SK-N-SH treated with all-trans-retinoic acid at 6 μM for 48 hours (cell line): ENCODE measurements around the gene FCGBP.

Source experiments
- ATAC-seq: fragments of 200-7000 bp; cut with Tn5 transposase; 3 replicates; pipeline ENCODE4 v1.9.1; 2020; ENCODE audit warnings: mild to moderate bottlenecking, moderate library complexity
- ARNTL ChIP-seq: fragments of 450-650 bp; formaldehyde crosslinking; IDR thresholded peaks from 2 replicates; pipeline ENCODE4 v1.5.0; 2020; ENCODE audit warnings: low read depth, mild to moderate bottlenecking, moderate library complexity, borderline replicate concordance
- CSDC2 ChIP-seq: fragments of 250-450 bp; sonication (Bioruptor Pico); IDR thresholded peaks from 2 replicates; pipeline ENCODE4 v1.5.0; 2020; ENCODE audit warnings: mild to moderate bottlenecking, moderate library complexity
- GLIS3 ChIP-seq: fragments of 250-450 bp; sonication (Bioruptor Pico); IDR thresholded peaks from 2 replicates; pipeline ENCODE4 v1.5.0; 2020; ENCODE audit warnings: mild to moderate bottlenecking, moderate library complexity
- ISL1 ChIP-seq: fragments of 250-450 bp; sonication (Bioruptor Pico); IDR thresholded peaks from 2 replicates; pipeline ENCODE4 v2.1.2; 2022; ENCODE audit warnings: mild to moderate bottlenecking, moderate library complexity
- OSR1 ChIP-seq: fragments of 250-450 bp; sonication (Bioruptor Pico); IDR thresholded peaks from 2 replicates; pipeline ENCODE4 v1.8.0; 2022; ENCODE audit warnings: moderate library complexity, mild to moderate bottlenecking, inconsistent platforms
- RARB ChIP-seq: fragments of 250-450 bp; sonication (Bioruptor Pico); IDR thresholded peaks from 2 replicates; pipeline ENCODE4 v1.8.0; 2021; ENCODE audit warnings: mild to moderate bottlenecking, moderate library complexity
- TCF4 ChIP-seq: fragments of 250-450 bp; sonication (Bioruptor Pico); IDR thresholded peaks from 2 replicates; pipeline ENCODE4 v1.8.0; 2021; ENCODE audit warnings: mild to moderate bottlenecking, moderate library complexity, borderline replicate concordance
- ZC3H10 ChIP-seq: fragments of 250-450 bp; sonication (Bioruptor Pico); IDR thresholded peaks from 2 replicates; pipeline ENCODE4 v1.5.1; 2021; ENCODE audit warnings: mild to moderate bottlenecking, moderate library complexity
- ZFP30 ChIP-seq: fragments of 450-650 bp; formaldehyde crosslinking; IDR thresholded peaks from 2 replicates; pipeline ENCODE4 v1.5.0; 2022; ENCODE audit warnings: mild to moderate bottlenecking, moderate library complexity
- ZNF70 ChIP-seq: fragments of 450-650 bp; formaldehyde crosslinking; IDR thresholded peaks from 2 replicates; pipeline ENCODE4 v1.5.0; 2020; ENCODE audit warnings: mild to moderate bottlenecking, moderate library complexity
- ZNF8 ChIP-seq: fragments of 450-650 bp; formaldehyde crosslinking; IDR thresholded peaks from 2 replicates; pipeline ENCODE4 v1.5.0; 2020; ENCODE audit warnings: mild to moderate bottlenecking, moderate library complexity
- TF ChIP-seq, protein P1 (sequence below): fragments of 250-450 bp; sonication (Bioruptor Pico); IDR thresholded peaks from 2 replicates; pipeline ENCODE4 v1.8.0; 2020; ENCODE audit warnings: mild to moderate bottlenecking, moderate library complexity, borderline replicate concordance
- TF ChIP-seq, protein P2 (sequence below): fragments of 250-450 bp; sonication (Bioruptor Pico); IDR thresholded peaks from 2 replicates; pipeline ENCODE4 v1.5.1; 2020; ENCODE audit warnings: low read depth, mild to moderate bottlenecking, moderate library complexity
- TF ChIP-seq, protein P3 (sequence below): fragments of 250-450 bp; sonication (Bioruptor Pico); IDR thresholded peaks from 2 replicates; pipeline ENCODE4 v1.8.0; 2021; ENCODE audit warnings: low read depth, mild to moderate bottlenecking, moderate library complexity, borderline replicate concordance
- TF ChIP-seq, protein P4 (sequence below): fragments of 250-450 bp; sonication (Bioruptor Pico); IDR thresholded peaks from 2 replicates; pipeline ENCODE4 v1.5.0; 2020; ENCODE audit warnings: mild to moderate bottlenecking, moderate library complexity

The FCGBP gene

DNA sequence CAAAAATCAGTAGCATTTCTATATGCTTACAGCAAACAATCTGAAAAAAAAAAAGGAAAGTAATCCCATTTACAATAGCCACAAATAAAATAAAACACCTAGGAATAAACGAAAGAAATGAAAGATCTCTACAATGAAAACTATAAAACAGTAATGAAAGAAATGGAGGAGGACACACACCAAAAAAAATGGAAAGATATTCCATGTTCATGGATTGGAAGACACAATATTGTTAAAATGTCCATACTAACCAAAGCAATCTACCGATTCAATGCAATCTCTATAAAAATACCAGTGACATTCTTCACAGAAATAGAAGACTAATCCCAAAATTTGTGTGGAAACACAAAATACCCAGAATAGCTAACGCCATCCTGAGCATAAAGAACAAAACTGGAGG, 4.7 kb downstream of the FCGBP start (continued):
- no peak for TF ChIP-seq ZC3H10 (CRISPR knock-in tag)
- TF ChIP-seq ZNF8 (CRISPR knock-in tag): no peak

DNA sequence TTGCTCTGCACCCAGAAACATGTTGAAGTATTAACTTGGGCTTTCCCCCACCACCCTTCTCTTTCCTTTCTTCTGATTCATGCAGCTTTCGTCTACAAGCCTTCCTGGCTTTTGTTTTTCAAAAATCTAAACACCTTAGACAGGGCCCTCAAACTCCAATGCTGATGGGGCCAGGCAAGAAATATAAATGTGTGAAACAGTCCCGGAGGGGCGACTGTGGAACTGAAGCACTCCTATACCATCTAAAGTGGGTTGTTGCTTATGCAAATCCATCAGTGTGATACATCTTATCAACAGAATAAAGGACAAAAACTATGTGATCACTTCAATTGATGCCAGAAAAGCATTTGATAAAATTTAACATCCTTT, 6.1 kb downstream of the FCGBP start:
- TF ChIP-seq, protein P1, sequence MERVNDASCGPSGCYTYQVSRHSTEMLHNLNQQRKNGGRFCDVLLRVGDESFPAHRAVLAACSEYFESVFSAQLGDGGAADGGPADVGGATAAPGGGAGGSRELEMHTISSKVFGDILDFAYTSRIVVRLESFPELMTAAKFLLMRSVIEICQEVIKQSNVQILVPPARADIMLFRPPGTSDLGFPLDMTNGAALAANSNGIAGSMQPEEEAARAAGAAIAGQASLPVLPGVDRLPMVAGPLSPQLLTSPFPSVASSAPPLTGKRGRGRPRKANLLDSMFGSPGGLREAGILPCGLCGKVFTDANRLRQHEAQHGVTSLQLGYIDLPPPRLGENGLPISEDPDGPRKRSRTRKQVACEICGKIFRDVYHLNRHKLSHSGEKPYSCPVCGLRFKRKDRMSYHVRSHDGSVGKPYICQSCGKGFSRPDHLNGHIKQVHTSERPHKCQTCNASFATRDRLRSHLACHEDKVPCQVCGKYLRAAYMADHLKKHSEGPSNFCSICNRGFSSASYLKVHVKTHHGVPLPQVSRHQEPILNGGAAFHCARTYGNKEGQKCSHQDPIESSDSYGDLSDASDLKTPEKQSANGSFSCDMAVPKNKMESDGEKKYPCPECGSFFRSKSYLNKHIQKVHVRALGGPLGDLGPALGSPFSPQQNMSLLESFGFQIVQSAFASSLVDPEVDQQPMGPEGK (CRISPR knock-in tag): no peak
- no peak for TF ChIP-seq ZC3H10 (CRISPR knock-in tag)
- TF ChIP-seq CSDC2 (CRISPR knock-in tag): no peak
- TF ChIP-seq, protein P2, sequence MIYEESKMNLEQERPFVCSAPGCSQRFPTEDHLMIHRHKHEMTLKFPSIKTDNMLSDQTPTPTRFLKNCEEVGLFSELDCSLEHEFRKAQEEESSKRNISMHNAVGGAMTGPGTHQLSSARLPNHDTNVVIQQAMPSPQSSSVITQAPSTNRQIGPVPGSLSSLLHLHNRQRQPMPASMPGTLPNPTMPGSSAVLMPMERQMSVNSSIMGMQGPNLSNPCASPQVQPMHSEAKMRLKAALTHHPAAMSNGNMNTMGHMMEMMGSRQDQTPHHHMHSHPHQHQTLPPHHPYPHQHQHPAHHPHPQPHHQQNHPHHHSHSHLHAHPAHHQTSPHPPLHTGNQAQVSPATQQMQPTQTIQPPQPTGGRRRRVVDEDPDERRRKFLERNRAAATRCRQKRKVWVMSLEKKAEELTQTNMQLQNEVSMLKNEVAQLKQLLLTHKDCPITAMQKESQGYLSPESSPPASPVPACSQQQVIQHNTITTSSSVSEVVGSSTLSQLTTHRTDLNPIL: no peak
- TF ChIP-seq ZFP30 (CRISPR knock-in tag): no peak
- TF ChIP-seq RARB (CRISPR knock-in tag): no peak

DNA sequence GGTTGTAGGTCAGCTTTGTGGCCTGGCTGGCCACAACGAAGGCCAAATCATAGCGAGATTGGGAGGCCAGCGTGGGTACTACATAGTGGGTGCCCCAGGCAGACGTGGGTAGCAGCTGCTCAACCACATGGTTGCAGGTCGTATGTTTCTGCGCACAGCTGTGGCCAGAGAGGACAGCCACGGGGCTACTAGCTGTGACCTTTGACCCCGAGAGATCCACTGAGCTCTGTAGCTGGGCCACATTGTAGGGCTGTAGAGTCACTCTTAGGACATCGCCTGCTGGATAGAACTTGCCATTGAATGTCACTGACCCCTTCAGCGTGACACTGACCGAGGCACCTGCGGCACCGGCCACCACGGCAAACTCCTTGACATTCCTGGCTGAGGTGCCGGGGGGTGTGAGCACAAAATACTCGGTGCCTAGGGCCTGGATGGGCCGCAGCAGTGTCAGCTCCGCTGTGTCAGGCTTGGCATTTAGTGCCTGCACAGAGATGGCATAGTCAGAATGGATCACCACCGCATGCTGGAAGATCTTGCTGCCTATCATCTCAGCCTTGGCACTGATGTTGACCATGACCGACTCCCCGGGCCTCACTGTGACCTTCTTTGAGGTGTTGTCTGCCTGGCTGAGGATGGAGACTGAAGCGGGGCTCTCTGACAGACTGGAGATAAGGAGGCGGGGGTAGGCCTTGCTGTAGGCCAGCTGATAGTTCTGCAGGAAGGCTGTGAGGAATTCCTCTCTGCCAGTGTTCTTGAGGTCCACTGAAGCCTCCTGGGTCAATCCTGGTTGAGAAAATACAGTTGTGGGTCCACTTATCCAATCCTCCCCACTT, 6.7 kb downstream of the FCGBP start:
- no peak for ATAC-seq
- TF ChIP-seq TCF4 (CRISPR knock-in tag): no peak
- TF ChIP-seq, protein P1 (CRISPR knock-in tag): no peak
- TF ChIP-seq, protein P3, sequence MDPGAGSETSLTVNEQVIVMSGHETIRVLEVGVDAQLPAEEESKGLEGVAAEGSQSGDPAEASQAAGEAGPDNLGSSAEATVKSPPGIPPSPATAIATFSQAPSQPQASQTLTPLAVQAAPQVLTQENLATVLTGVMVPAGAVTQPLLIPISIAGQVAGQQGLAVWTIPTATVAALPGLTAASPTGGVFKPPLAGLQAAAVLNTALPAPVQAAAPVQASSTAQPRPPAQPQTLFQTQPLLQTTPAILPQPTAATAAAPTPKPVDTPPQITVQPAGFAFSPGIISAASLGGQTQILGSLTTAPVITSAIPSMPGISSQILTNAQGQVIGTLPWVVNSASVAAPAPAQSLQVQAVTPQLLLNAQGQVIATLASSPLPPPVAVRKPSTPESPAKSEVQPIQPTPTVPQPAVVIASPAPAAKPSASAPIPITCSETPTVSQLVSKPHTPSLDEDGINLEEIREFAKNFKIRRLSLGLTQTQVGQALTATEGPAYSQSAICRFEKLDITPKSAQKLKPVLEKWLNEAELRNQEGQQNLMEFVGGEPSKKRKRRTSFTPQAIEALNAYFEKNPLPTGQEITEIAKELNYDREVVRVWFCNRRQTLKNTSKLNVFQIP: no peak
- no peak for TF ChIP-seq GLIS3 (CRISPR knock-in tag)
- TF ChIP-seq RARB (CRISPR knock-in tag): no peak
- no peak for TF ChIP-seq ARNTL (CRISPR knock-in tag)
- no peak for TF ChIP-seq ZNF70 (CRISPR knock-in tag)
- no peak for TF ChIP-seq ISL1 (CRISPR knock-in tag)
- TF ChIP-seq OSR1 (CRISPR knock-in tag): no peak
- TF ChIP-seq, protein P4, sequence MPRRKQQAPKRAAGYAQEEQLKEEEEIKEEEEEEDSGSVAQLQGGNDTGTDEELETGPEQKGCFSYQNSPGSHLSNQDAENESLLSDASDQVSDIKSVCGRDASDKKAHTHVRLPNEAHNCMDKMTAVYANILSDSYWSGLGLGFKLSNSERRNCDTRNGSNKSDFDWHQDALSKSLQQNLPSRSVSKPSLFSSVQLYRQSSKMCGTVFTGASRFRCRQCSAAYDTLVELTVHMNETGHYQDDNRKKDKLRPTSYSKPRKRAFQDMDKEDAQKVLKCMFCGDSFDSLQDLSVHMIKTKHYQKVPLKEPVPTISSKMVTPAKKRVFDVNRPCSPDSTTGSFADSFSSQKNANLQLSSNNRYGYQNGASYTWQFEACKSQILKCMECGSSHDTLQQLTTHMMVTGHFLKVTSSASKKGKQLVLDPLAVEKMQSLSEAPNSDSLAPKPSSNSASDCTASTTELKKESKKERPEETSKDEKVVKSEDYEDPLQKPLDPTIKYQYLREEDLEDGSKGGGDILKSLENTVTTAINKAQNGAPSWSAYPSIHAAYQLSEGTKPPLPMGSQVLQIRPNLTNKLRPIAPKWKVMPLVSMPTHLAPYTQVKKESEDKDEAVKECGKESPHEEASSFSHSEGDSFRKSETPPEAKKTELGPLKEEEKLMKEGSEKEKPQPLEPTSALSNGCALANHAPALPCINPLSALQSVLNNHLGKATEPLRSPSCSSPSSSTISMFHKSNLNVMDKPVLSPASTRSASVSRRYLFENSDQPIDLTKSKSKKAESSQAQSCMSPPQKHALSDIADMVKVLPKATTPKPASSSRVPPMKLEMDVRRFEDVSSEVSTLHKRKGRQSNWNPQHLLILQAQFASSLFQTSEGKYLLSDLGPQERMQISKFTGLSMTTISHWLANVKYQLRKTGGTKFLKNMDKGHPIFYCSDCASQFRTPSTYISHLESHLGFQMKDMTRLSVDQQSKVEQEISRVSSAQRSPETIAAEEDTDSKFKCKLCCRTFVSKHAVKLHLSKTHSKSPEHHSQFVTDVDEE (CRISPR knock-in tag): no peak
- TF ChIP-seq CSDC2 (CRISPR knock-in tag): no peak

More for the DNA sequence above, 6.1 kb downstream of the FCGBP start:
- ATAC-seq: no peak

DNA sequence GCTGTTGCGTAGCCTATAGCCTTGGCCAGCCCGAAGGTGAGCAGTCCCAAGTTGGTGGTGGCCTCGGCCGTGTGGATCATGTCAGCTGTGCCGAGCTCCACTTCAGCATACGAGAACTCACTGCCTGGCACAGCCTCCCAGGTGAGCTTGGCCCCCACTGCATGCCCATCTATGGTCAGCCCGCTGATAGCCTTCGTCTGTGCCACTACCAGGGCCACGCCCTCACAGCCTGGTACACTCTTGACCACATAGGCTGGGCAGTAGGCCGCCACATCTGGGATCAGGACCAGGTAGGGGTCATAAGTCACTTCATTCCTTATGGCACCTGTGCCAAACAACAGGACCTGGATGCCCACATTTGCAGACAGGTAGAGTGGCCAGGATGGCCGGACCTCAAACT, 7.4 kb downstream of the FCGBP start:
- no peak for ATAC-seq

More for the DNA sequence above, 7.4 kb downstream of the FCGBP start:
- TF ChIP-seq ZFP30 (CRISPR knock-in tag): no peak
